Natural killer cell (primary cell): Measurements from ENCODE around the gene PIP5K1B. TPM values are rescaled to one million over a fixed set of nuclear protein-coding genes. Genes with fewer than 3 reads are reported as not detected.

Experiments used
- ATAC-seq, 3 donors: fragments of 150-1000 bp in 2 of 3; fragments of 200-7000 bp in 1 of 3; cut with Tn5 transposase; 1 replicate in 1 of 3; 2 replicates in 2 of 3; pipeline ENCODE4 v1.10.0; 2021; ENCODE audit warnings: mild to moderate bottlenecking in 2 of 3, moderate library complexity in 2 of 3
- DNase-seq, 2 donors: peaks; one replicate each; pipeline versions ENCODE4 v3.0.0 to v3.0.0-alpha.2; 2013 to 2021; ENCODE audit warnings: mixed read lengths in 1 of 2
- H3K27ac ChIP-seq: one replicate; pipeline ENCODE4 v1.5.1; 2013; ENCODE audit warnings: mild to moderate bottlenecking, low read length
- H3K27me3 ChIP-seq: one replicate; pipeline ENCODE4 v1.6.1; 2013; ENCODE audit warnings: low read length; ENCODE audit not compliant: control insufficient read depth, insufficient read depth
- H3K36me3 ChIP-seq: one replicate; pipeline ENCODE4 v1.6.1; 2013; ENCODE audit warnings: low read length; ENCODE audit not compliant: control insufficient read depth, insufficient read depth
- H3K4me1 ChIP-seq: one replicate; pipeline ENCODE4 v1.6.1; 2013; ENCODE audit warnings: low read length; ENCODE audit not compliant: control insufficient read depth, insufficient read depth
- H3K4me3 ChIP-seq: one replicate; pipeline ENCODE4 v1.5.1; 2013; ENCODE audit warnings: low read length
- H3K9me3 ChIP-seq: one replicate; pipeline ENCODE4 v1.6.1; 2013; ENCODE audit warnings: low read length; ENCODE audit not compliant: control insufficient read depth, insufficient read depth
- H3K27ac Mint-ChIP-seq, 2 donors: one replicate each; pipeline ENCODE4 v1.8.0; 2022; ENCODE audit warnings: mild to moderate bottlenecking in 2 of 2, mixed read lengths in 2 of 2, moderate library complexity in 1 of 2
- H3K27me3 Mint-ChIP-seq, 2 donors: one replicate each; pipeline ENCODE4 v1.8.0; 2022; ENCODE audit warnings: low read depth in 2 of 2, mixed read lengths in 2 of 2
- H3K36me3 Mint-ChIP-seq: one replicate; pipeline ENCODE4 v1.8.0; 2022; ENCODE audit warnings: mixed read lengths
- H3K4me1 Mint-ChIP-seq, 2 donors: one replicate each; pipeline ENCODE4 v1.8.0; 2022; ENCODE audit warnings: mixed read lengths in 2 of 2
- H3K4me3 Mint-ChIP-seq: one replicate; pipeline ENCODE4 v1.8.0; 2022; ENCODE audit warnings: mild to moderate bottlenecking, moderate library complexity, mixed read lengths
- H3K9me3 Mint-ChIP-seq, 2 donors: one replicate each; pipeline ENCODE4 v1.8.0; 2022; ENCODE audit warnings: mixed read lengths in 2 of 2
- CTCF ChIP-seq: fragments of 200-600 bp; IDR thresholded peaks from one replicate; pipeline ENCODE4 v1.8.0; 2022; ENCODE audit warnings: antibody characterized with exemption
- WGBS: methylation state at CpG from one replicate; pipeline ENCODE4 v1.1.7; 2013; ENCODE audit warnings: missing lambda C conversion rate; ENCODE audit not compliant: insufficient coverage; 5-methylcytosine and 5-hydroxymethylcytosine counted together
- intact Hi-C: fragments of 100-400 bp; cut with micrococcal nuclease; formaldehyde crosslinking; loops from one replicate; pipeline ENCODE4 v1.14.2; 2022
- total RNA-seq, 4 donors: library from RNA; stranded (reverse); fragments of 120-200 nt in 1 of 4; gene quantifications; one replicate each; pipeline versions ENCODE4 v1.2.3 to v1.2.4, GENCODE V29; 2013 to 2022

PIP5K1B gene
- total RNA-seq, 3 donors from 2014 or later (not counting 1 experiment from before 2014, with no cell fraction given), result 0.73 to 3.4 (median 1.3) TPM

DNA sequence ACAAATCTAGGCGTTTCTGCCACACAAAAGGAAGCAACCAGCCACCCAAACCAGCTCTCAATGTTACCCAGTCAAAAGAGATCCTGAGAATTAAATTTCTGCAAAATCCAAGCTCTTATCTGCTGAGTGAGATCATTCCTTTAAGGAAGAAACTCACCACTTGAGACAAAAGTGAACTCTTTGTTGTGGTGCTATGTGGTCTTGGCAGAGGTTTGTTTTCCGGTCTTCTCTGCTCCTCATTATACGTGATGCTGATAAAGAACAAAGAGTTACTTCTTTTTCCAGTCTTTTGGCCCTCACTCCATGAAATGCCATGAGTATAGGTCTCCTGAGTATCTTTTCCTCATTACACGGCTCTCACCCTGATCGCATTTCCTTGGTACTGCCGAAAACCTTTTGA lies 226.8 kb downstream of the PIP5K1B start:
- Histone ChIP-seq H3K27ac (no peak overlapping the region), H3K36me3 (no peaks in the 10 kb centered on the region), H3K4me3 (no peak overlapping the region), H3K9me3 (no peaks in the 10 kb centered on the region), H3K27me3 (no peaks in the 10 kb centered on the region), H3K4me1 (no peaks in the 10 kb centered on the region)
- Mint-ChIP-seq H3K9me3 (no peaks in the 10 kb centered on the region), H3K36me3 (no peaks in the 10 kb centered on the region), H3K27me3 (peaks cover 14 to 19% of the 10 kb centered on the region in 2 donors), H3K4me1 (no peaks in the 10 kb centered on the region), H3K4me3 (no peak overlapping the region), H3K27ac (no peak overlapping the region)
- ATAC-seq, result no peak
- intact Hi-C loops, result no loop called here
- WGBS, result 83% methylated on average over 6 of the region's 6 CpGs
- no peak for TF ChIP-seq CTCF
- DNase-seq, result peak in 1 of 2 donors; percentile 14

GRCh38 chr9:68932458-68932857 lies 227.4 kb downstream of the PIP5K1B start:
- Mint-ChIP-seq H3K36me3 (no peaks in the 10 kb centered on the region), H3K9me3 (no peaks in the 10 kb centered on the region), H3K4me1 (no peaks in the 10 kb centered on the region), H3K27me3 (peaks cover 14 to 16% of the 10 kb centered on the region in 2 donors), H3K4me3 (no peak overlapping the region), H3K27ac (no peak overlapping the region)
- Histone ChIP-seq H3K27me3 (no peaks in the 10 kb centered on the region), H3K4me1 (no peaks in the 10 kb centered on the region), H3K27ac (no peak overlapping the region), H3K36me3 (no peaks in the 10 kb centered on the region), H3K4me3 (no peak overlapping the region), H3K9me3 (no peaks in the 10 kb centered on the region)
- TF ChIP-seq CTCF, result no peak
- whole genome bisulfite sequencing, result no CpG with 5 or more reads among the region's 1 CpG
- DNase-seq (no peak), ATAC-seq (no peak)
- intact Hi-C loops, result no loop called here

DNA sequence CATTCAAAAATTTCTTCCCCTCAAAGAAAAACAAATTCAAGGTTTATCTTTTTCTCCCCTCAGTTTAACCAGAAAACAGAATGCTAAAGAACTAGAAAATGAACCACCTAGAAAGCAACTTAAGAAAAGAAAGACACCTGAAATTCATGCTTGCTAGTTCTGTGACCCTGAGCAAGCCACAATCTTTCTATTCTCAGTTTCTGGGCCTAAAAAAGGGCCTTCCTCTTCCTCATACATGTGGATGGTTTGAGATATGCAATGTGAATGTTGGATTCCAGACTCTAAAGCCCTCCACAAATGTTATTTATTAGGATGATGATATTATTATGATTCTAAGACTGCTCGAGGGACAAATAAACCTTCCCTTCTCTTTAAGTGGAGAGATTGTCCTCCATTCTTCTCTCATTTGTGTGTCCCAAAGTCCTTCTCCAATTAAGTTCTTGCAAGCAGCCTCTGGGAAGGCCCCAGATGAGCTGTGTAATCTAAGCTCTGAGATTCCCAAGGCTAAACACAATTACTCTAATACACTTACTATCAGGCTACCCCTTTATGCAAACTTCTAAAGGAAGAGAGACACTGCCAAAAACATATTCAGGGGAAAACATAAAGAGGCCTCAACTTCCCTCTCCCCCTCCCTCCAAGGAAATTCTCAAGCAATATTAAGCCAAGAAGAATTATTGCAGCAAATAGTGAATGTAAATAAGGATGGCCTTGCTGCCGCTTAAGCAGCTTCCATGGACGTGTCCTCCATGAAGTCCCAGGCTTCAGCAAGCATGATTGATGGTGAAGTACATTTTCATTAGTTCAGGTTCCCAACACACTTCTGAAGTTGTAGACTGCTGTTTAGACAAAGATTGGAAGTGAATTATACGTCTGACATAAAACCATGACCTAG lies 228.6 kb downstream of the PIP5K1B start:
- no peaks in the 10 kb centered on the region for H3K9me3 Mint-ChIP-seq
- TF ChIP-seq CTCF, result no peak
- Histone ChIP-seq H3K4me1 (no peaks in the 10 kb centered on the region), H3K27ac (no peak overlapping the region), H3K9me3 (no peaks in the 10 kb centered on the region), H3K4me3 (no peak overlapping the region), H3K27me3 (no peaks in the 10 kb centered on the region), H3K36me3 (no peaks in the 10 kb centered on the region)
- ATAC-seq (no peak), DNase-seq (no peak)
- no peak overlapping the region for H3K27ac Mint-ChIP-seq
- H3K4me3 Mint-ChIP-seq, result no peak overlapping the region
- WGBS, result 77% methylated on average over 3 of the region's 4 CpGs
- H3K27me3 Mint-ChIP-seq, result peaks cover 7 to 12% of the 10 kb centered on the region in 2 donors
- no peaks in the 10 kb centered on the region for H3K36me3 Mint-ChIP-seq
- intact Hi-C loops, result no loop called here
- no peaks in the 10 kb centered on the region for H3K4me1 Mint-ChIP-seq

DNA sequence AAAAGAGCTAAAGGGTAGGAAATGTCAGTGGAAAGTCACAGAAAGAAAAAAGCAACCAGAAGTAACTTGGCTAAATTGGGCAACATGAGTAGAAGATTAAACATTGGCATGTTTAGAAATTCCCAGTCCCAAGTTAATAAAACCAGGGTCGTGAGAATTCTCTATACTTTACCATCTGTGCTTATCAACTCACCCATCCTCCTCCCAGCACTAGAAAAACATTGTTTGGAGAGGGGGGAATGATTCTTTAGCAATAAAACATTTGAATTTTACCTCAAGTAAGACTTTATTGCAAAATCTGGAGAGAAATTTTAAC lies 229.2 kb downstream of the PIP5K1B start:
- DNase-seq (no peak), ATAC-seq (no peak)
- Mint-ChIP-seq H3K27me3 (peaks cover 7 to 12% of the 10 kb centered on the region in 2 donors), H3K36me3 (no peaks in the 10 kb centered on the region), H3K4me3 (no peak overlapping the region), H3K27ac (no peak overlapping the region), H3K4me1 (no peaks in the 10 kb centered on the region), H3K9me3 (no peaks in the 10 kb centered on the region)
- no peaks in the 10 kb centered on the region for H3K9me3 ChIP-seq
- H3K27me3 ChIP-seq, result no peaks in the 10 kb centered on the region
- no peaks in the 10 kb centered on the region for H3K4me1 ChIP-seq
- intact Hi-C loops, result no loop called here
- TF ChIP-seq CTCF, result no peak
- no CpG with 5 or more reads among the region's 1 CpG for WGBS
- no peak overlapping the region for H3K27ac ChIP-seq
- H3K36me3 ChIP-seq, result no peaks in the 10 kb centered on the region
- no peak overlapping the region for H3K4me3 ChIP-seq
